Caco-2 (cell line): ENCODE results near the gene MEG3. TPM values are rescaled to one million over a fixed set of nuclear protein-coding genes. Genes with fewer than 3 reads are reported as not detected.
A peak's percentile ranks its signal among the peaks of the same experiment; 100 is the strongest.

Experiments used
- BruUV-seq: library from RNA; stranded (reverse); fragments of 400-500 nt; replicated peaks from 2 replicates; lab custom pipeline; 2021; lab: Mats Ljungman, UMichigan
- CTCF ChIA-PET: fragments of 300-600 bp; sonication (Branson Sonifier 250); formaldehyde crosslinking; loops from one replicate; lab custom pipeline; 2022; ENCODE audit warnings: antibody characterized with exemption; lab: Charles Lee
- POLR2A ChIA-PET: fragments of 300-600 bp; sonication (Branson Sonifier 250); formaldehyde crosslinking; loops from one replicate; lab custom pipeline; 2022; ENCODE audit warnings: antibody characterized with exemption; lab: Charles Lee
- DNase-seq, 2 experiments: peaks; one replicate each; pipeline versions ENCODE4 v3.0.0 to v3.0.0-alpha.2; 2020 to 2022
- H3K27me3 ChIP-seq: replicated peaks from 2 replicates; pipeline ENCODE4 v1.6.0; 2011; ENCODE audit warnings: low read length; ENCODE audit not compliant: control insufficient read depth, insufficient read depth
- H3K36me3 ChIP-seq: 2 replicates; pipeline ENCODE4 v1.5.1; 2011; ENCODE audit warnings: low read length; ENCODE audit not compliant: control insufficient read depth, insufficient read depth
- H3K4me1 ChIP-seq: fragments of 250-450 bp; sonication (Bioruptor Pico); 2 replicates; pipeline ENCODE4 v1.5.1; 2020; ENCODE audit warnings: mild to moderate bottlenecking
- H3K4me3 ChIP-seq: 2 replicates; pipeline ENCODE4 v1.5.1; 2011; ENCODE audit warnings: low read depth, mild to moderate bottlenecking, control low read depth, low read length
- H3K9me3 ChIP-seq: fragments of 250-450 bp; sonication (Bioruptor Pico); 2 replicates; pipeline ENCODE4 v1.5.1; 2020; ENCODE audit warnings: mild to moderate bottlenecking, moderate library complexity
- H3K27ac Mint-ChIP-seq: one replicate; pipeline ENCODE4 v1.8.0; 2022; ENCODE audit warnings: mixed read lengths; ENCODE audit not compliant: unreplicated experiment
- H3K27me3 Mint-ChIP-seq: one replicate; pipeline ENCODE4 v1.8.0; 2022; ENCODE audit warnings: mixed read lengths; ENCODE audit not compliant: insufficient read depth, unreplicated experiment
- H3K36me3 Mint-ChIP-seq: one replicate; pipeline ENCODE4 v1.8.0; 2022; ENCODE audit warnings: mild to moderate bottlenecking, mixed read lengths; ENCODE audit not compliant: insufficient read depth, unreplicated experiment
- H3K4me1 Mint-ChIP-seq: one replicate; pipeline ENCODE4 v1.8.0; 2022; ENCODE audit warnings: low read depth, mixed read lengths; ENCODE audit not compliant: unreplicated experiment
- H3K4me3 Mint-ChIP-seq: one replicate; pipeline ENCODE4 v1.8.0; 2022; ENCODE audit warnings: mild to moderate bottlenecking, moderate library complexity, mixed read lengths; ENCODE audit not compliant: unreplicated experiment
- H3K9me3 Mint-ChIP-seq: one replicate; pipeline ENCODE4 v1.8.0; 2022; ENCODE audit warnings: mixed read lengths; ENCODE audit not compliant: unreplicated experiment
- intact Hi-C: fragments of 100-400 bp; cut with micrococcal nuclease; formaldehyde crosslinking; loops from one replicate; pipeline ENCODE4 v1.10.0; 2022; ENCODE audit not compliant: unreplicated experiment
- total RNA-seq: library from RNA; stranded (reverse); gene quantifications from 2 replicates; pipeline ENCODE4 v1.2.3, GENCODE V29; 2022
- TF ChIP-seq, protein P1 (sequence below), 2 experiments: fragments of 200-600 bp in 1 of 2; IDR thresholded peaks; 1 replicate in 1 of 2; 2 replicates in 1 of 2; pipeline versions ENCODE4 v1.5.1 to v1.8.0; 2011 to 2022; ENCODE audit warnings: antibody characterized with exemption in 1 of 2, control low read depth in 1 of 2, inconsistent platforms in 1 of 2, low read depth in 1 of 2, low read length in 1 of 2, mild to moderate bottlenecking in 1 of 2, moderate library complexity in 1 of 2; ENCODE audit not compliant: insufficient read depth in 1 of 2, severe bottlenecking in 1 of 2, unreplicated experiment in 1 of 2

MEG3 gene
- total RNA-seq, 1 experiment from 2014 or later, result not detected

DNA sequence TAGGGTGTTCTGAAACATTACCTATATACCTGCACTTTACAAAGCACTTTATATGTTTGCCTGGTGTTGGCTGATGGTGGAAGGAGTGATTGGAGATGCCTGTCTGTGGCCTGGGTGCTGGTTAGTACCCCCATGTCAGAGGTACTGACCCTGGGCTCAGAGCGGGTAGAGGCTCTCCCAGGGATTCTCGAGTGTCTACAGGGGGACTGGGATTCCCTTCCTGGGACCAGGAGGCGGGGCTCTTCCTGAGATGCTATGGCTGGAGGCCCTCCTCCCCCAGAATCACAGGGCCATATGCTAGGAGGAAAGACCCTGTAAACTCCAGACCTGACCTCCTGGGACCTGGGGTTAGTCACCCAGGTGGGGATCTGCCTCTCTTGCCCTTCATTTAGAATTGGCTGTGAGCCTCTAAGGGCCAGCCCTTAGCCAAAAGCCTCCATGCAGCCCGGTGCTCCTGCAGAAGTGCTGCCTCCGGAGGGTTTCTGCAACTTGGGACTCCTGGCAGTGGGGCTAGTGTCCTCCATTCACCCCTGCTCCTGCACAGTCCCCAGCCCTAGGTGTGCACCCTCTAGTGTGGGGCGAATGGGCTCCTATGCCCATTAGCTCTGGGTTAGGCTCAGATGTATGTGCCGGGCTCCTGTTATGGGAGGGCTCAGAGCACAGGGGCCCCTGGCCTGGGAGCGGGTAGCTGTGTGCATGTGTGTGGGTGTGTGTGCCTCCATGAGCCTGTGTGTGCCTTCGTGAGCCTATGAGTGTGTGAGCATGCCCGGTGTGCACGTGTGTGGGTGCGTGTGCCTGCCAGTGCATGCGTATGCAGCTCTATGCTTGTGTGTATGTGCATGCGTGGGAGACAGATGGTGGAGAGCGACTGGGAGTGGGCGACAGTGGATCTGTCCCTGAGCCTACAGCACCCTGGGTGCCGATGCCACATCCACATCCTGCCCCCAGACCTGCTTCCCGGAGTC lies 41.0 kb downstream of the MEG3 start:
- H3K9me3 Mint-ChIP-seq, result peaks cover 8% of the 10 kb centered on the region
- Histone ChIP-seq H3K9me3 (peaks cover 2% of the 10 kb centered on the region; the same call in 1 of the 2 replicates), H3K27me3 (no peaks in the 10 kb centered on the region), H3K4me1 (no peaks in the 10 kb centered on the region), H3K4me3 (no peak overlapping the region), H3K36me3 (no peaks in the 10 kb centered on the region)
- intact Hi-C loops, result no loop called here
- no peak overlapping the region for H3K27ac Mint-ChIP-seq
- DNase-seq, result peak in 1 of 2 experiments; percentile 14
- H3K27me3 Mint-ChIP-seq, result peaks cover 4% of the 10 kb centered on the region
- H3K36me3 Mint-ChIP-seq, result peaks cover 4% of the 10 kb centered on the region
- no TSS peak for BruUV-seq
- no peak overlapping the region for H3K4me3 Mint-ChIP-seq
- peaks cover 7% of the 10 kb centered on the region for H3K4me1 Mint-ChIP-seq
- POLR2A ChIA-PET, result no interaction called here
- TF ChIP-seq, protein P1, sequence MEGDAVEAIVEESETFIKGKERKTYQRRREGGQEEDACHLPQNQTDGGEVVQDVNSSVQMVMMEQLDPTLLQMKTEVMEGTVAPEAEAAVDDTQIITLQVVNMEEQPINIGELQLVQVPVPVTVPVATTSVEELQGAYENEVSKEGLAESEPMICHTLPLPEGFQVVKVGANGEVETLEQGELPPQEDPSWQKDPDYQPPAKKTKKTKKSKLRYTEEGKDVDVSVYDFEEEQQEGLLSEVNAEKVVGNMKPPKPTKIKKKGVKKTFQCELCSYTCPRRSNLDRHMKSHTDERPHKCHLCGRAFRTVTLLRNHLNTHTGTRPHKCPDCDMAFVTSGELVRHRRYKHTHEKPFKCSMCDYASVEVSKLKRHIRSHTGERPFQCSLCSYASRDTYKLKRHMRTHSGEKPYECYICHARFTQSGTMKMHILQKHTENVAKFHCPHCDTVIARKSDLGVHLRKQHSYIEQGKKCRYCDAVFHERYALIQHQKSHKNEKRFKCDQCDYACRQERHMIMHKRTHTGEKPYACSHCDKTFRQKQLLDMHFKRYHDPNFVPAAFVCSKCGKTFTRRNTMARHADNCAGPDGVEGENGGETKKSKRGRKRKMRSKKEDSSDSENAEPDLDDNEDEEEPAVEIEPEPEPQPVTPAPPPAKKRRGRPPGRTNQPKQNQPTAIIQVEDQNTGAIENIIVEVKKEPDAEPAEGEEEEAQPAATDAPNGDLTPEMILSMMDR (IDR thresholded peaks at IDR 0.05; ENCODE audit: insufficient read depth in 1 of 2, low read depth in 1 of 2, low read length in 1 of 2, severe bottlenecking in 1 of 2, unreplicated experiment in 1 of 2), result no peak
- CTCF ChIA-PET, result no interaction called here

DNA sequence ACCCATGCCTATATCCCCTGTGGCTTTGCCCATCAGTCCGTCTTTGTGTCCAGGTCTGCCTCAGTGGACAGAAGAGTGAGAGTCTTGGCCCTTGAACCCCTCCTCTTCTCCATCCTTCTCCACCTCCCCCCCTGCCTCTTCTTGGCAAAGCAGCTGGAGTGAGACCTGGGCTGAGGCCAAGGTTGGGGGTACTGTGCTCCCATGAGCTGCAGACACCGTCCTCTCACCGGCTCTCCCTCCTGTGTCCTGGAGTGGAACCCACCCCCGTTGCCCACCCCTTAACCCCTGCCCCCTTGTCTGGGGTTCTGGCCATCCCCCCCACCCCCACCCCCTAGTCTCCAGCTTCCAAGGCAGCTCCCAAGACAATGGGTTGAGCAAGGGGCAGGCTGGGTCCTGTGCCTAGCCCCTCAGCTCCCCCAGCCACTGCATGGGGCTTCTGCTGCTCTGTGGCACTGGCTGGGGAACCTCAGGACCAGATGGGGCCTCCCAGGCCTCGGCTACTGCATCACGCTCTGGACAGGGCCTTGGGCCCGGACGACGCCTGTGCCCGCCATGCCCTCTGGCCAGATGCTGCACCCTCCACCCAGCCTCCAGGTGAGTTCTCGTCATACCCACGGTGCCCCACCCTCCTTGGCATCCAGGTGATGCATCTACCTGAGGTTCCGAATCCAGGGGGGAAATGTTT lies 41.9 kb downstream of the MEG3 start:
- CTCF ChIA-PET, result no interaction called here
- Histone ChIP-seq H3K4me1 (no peaks in the 10 kb centered on the region), H3K4me3 (no peak overlapping the region), H3K27me3 (no peaks in the 10 kb centered on the region), H3K36me3 (no peaks in the 10 kb centered on the region), H3K9me3 (peaks cover 2% of the 10 kb centered on the region; the same call in 1 of the 2 replicates)
- peaks cover 4% of the 10 kb centered on the region for H3K27me3 Mint-ChIP-seq
- peaks cover 7% of the 10 kb centered on the region for H3K4me1 Mint-ChIP-seq
- no peak overlapping the region for H3K27ac Mint-ChIP-seq
- H3K36me3 Mint-ChIP-seq, result peaks cover 4% of the 10 kb centered on the region
- no TSS peak for BruUV-seq
- TF ChIP-seq, protein P1 (IDR thresholded peaks at IDR 0.05; ENCODE audit: insufficient read depth in 1 of 2, low read depth in 1 of 2, low read length in 1 of 2, severe bottlenecking in 1 of 2, unreplicated experiment in 1 of 2), result no peak
- peaks cover 17% of the 10 kb centered on the region for H3K9me3 Mint-ChIP-seq
- intact Hi-C loops, result no loop called here
- DNase-seq, result peak in 1 of 2 experiments; percentile 10
- no peak overlapping the region for H3K4me3 Mint-ChIP-seq
- POLR2A ChIA-PET, result no interaction called here

DNA sequence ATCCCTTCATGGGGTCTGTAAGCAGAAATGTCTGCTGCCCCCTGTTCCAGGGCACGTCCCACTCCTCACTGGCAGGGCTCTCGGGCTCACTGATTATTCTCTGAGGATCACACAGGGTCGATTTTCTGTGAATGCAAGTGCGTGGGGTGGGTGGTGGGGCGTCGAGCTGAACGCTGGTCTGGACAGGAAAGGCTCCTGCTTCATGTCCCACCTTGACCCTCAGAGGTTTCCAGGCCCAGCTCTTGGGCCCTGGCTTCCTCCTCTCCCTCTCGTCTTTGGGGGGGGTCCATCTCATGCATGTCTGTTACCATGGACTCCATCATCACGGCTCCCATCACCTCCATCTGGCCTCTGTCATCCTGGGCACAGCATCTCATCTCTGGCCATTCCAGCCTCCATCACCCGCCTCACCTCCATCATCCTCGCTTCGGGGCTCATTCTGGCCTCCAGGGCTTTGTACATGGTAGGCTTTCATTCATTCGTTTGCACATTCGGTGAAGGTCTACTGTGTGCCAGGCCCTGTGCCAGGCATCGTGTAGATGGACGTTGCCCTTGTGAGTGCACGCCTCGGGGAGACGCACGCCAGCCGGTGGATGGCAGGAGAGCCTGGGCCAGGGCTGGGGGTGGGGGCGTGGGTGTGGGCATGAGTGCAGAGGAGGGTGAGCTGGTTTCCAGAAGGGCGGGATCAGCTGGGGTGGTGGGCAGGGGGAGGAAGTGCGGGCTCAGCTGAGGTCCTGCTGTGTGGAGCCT lies 42.9 kb downstream of the MEG3 start:
- Histone ChIP-seq H3K27me3 (no peaks in the 10 kb centered on the region), H3K9me3 (no peaks in the 10 kb centered on the region), H3K4me3 (no peak overlapping the region), H3K4me1 (no peaks in the 10 kb centered on the region), H3K36me3 (no peaks in the 10 kb centered on the region)
- intact Hi-C loops, result no loop called here
- peaks cover 4% of the 10 kb centered on the region for H3K27me3 Mint-ChIP-seq
- H3K9me3 Mint-ChIP-seq, result peaks cover 27% of the 10 kb centered on the region
- peaks cover 7% of the 10 kb centered on the region for H3K4me1 Mint-ChIP-seq
- CTCF ChIA-PET, result no interaction called here
- peak in 1 of 2 experiments; percentile 8 for DNase-seq
- no peak overlapping the region for H3K27ac Mint-ChIP-seq
- POLR2A ChIA-PET, result no interaction called here
- H3K4me3 Mint-ChIP-seq, result no peak overlapping the region
- H3K36me3 Mint-ChIP-seq, result peaks cover 4% of the 10 kb centered on the region
- TF ChIP-seq, protein P1 (IDR thresholded peaks at IDR 0.05; ENCODE audit: insufficient read depth in 1 of 2, low read depth in 1 of 2, low read length in 1 of 2, severe bottlenecking in 1 of 2, unreplicated experiment in 1 of 2), result no peak
- no TSS peak for BruUV-seq
